Stimulated activated CD4-positive, alpha-beta T cell treated with anti-CD3 and anti-CD28 coated beads, Interleukin-4, amount 100 ng/mL, for 24 hours (primary cell): ENCODE measurements around the gene TMEM185A.
"Not testable (repeated sequence)": the region's sequence is repeated elsewhere in the genome, so short reads cannot be mapped to it uniquely, and the experiment has no call there.

Experiments used
- DNase-seq: peaks from one replicate; pipeline ENCODE4 v3.0.0-alpha.2; 2020

Gene TMEM185A

GRCh38 chrX:149631234-149632165, at the start of gene TMEM185A:
Gene TMEM185A, minus strand, starts transcription at chrX:149631792. Its CDS starts 212 bp downstream, at chrX:149631580.
- peak; percentile 77 for DNase-seq

- DNase-seq = no peak
Observed at GRCh38 chrX:149681182-149681581, 49.6 kb upstream of the TMEM185A start.

GRCh38 chrX:149679164-149679678, 47.6 kb upstream of the TMEM185A start:
- not testable (repeated sequence) for DNase-seq

- not testable (repeated sequence) for DNase-seq
Observed at GRCh38 chrX:149675554-149675953, 44.0 kb upstream of the TMEM185A start.

- DNase-seq = not testable (repeated sequence)
Observed at GRCh38 chrX:149675088-149675487, 43.5 kb upstream of the TMEM185A start.

GRCh38 chrX:149660613-149661012, 29.0 kb upstream of the TMEM185A start:
- not testable (repeated sequence) for DNase-seq

- DNase-seq = not testable (repeated sequence)
Observed at GRCh38 chrX:149656260-149656884, 24.8 kb upstream of the TMEM185A start.

GRCh38 chrX:149652232-149652981, 20.8 kb upstream of the TMEM185A start:
- DNase-seq = no peak

GRCh38 chrX:149650162-149650561, 18.6 kb upstream of the TMEM185A start:
- DNase-seq = no peak

GRCh38 chrX:149648932-149649331, 17.3 kb upstream of the TMEM185A start:
- no peak for DNase-seq

GRCh38 chrX:149647505-149647904, 15.9 kb upstream of the TMEM185A start:
- DNase-seq = no peak

GRCh38 chrX:149643496-149643895, 11.9 kb upstream of the TMEM185A start:
- no peak for DNase-seq

GRCh38 chrX:149641835-149642234, 10.2 kb upstream of the TMEM185A start:
- no peak for DNase-seq

- DNase-seq = no peak
Observed at GRCh38 chrX:149641432-149641831, 9.8 kb upstream of the TMEM185A start.

GRCh38 chrX:149639568-149639967, 8.0 kb upstream of the TMEM185A start:
- no peak for DNase-seq

- no peak for DNase-seq
Observed at GRCh38 chrX:149638860-149639259, 7.3 kb upstream of the TMEM185A start.

- no peak for DNase-seq
Observed at GRCh38 chrX:149633511-149633910, 1.9 kb upstream of the TMEM185A start.

GRCh38 chrX:149630681-149631233, 835 bp downstream of the TMEM185A start:
- no peak for DNase-seq

GRCh38 chrX:149629730-149630387, 1.7 kb downstream of the TMEM185A start:
- no peak for DNase-seq

GRCh38 chrX:149628768-149629167, 2.8 kb downstream of the TMEM185A start:
- DNase-seq = no peak

- no peak for DNase-seq
Observed at GRCh38 chrX:149628280-149628679, 3.3 kb downstream of the TMEM185A start.

- not testable (repeated sequence) for DNase-seq
Observed at GRCh38 chrX:149626829-149627228, 4.8 kb downstream of the TMEM185A start.
